Measurements from ENCODE around the gene EMC6.

Gene EMC6

DNA sequence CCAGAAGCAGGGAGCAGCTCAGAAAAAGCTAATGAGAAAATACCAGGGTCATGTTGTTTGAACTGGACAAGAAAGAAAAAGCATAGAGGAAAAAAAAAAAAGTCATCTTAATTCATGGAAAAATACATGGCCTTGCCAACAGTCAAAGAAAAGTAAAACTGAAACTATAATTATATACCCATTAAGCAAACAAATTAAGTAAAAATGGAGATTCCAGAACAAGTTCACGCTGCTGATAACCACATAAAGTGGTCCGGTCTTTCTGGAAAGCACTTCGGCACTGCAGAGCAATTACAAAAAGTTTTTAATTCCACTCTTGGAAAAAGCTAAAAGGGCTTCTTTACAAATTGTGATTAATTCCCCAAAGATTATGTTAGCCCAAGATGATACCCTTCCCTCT is 39.8 kb downstream of the EMC6 start:
- Histone ChIP-seq H3K36me3 (peaks cover 18% of the 10 kb centered on the region), H3K4me1 (ENCODE audit: control insufficient read depth in 1 of 2, insufficient read depth in 1 of 2, low read depth in 1 of 2, low read length in 1 of 2) (no peaks in the 10 kb centered on the region), H3K27me3 (no peaks in the 10 kb centered on the region), H3K9me3 (no peaks in the 10 kb centered on the region), H3K4me3 (ENCODE audit: low read depth in 1 of 2, low read length in 1 of 2) (no peak overlapping the region), H3K27ac (no peak overlapping the region)
- TF ChIP-seq, protein P1, sequence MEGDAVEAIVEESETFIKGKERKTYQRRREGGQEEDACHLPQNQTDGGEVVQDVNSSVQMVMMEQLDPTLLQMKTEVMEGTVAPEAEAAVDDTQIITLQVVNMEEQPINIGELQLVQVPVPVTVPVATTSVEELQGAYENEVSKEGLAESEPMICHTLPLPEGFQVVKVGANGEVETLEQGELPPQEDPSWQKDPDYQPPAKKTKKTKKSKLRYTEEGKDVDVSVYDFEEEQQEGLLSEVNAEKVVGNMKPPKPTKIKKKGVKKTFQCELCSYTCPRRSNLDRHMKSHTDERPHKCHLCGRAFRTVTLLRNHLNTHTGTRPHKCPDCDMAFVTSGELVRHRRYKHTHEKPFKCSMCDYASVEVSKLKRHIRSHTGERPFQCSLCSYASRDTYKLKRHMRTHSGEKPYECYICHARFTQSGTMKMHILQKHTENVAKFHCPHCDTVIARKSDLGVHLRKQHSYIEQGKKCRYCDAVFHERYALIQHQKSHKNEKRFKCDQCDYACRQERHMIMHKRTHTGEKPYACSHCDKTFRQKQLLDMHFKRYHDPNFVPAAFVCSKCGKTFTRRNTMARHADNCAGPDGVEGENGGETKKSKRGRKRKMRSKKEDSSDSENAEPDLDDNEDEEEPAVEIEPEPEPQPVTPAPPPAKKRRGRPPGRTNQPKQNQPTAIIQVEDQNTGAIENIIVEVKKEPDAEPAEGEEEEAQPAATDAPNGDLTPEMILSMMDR (IDR thresholded peaks at IDR 0.05), result no peak

DNA sequence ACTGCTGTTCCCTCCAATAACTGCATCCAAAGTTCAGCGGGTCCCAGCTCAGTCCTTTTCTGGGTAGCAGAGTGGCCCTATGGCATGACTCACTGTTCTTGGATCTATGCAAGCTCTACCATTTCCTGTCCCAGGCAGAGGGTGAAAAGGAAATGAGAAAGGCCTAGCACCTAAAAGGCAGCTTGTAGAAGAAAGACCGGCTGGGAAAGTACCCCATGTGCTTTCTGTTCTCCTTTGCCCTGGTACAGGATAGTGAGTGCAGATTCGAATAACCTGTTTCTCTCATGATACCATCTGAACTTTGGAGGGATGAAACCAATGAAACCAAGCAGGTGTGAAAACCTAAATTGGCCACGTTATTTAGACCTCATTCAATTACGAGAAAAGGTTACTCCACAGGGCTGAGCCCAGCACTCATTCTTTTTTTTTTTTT is 42.4 kb downstream of the EMC6 start:
- Histone ChIP-seq H3K9me3 (no peaks in the 10 kb centered on the region), H3K27me3 (no peaks in the 10 kb centered on the region), H3K4me1 (ENCODE audit: control insufficient read depth in 1 of 2, insufficient read depth in 1 of 2, low read depth in 1 of 2, low read length in 1 of 2) (no peaks in the 10 kb centered on the region), H3K4me3 (ENCODE audit: low read depth in 1 of 2, low read length in 1 of 2) (no peak overlapping the region), H3K27ac (no peak overlapping the region), H3K36me3 (peaks cover 43% of the 10 kb centered on the region)
- TF ChIP-seq, protein P1 (IDR thresholded peaks at IDR 0.05), result no peak

DNA sequence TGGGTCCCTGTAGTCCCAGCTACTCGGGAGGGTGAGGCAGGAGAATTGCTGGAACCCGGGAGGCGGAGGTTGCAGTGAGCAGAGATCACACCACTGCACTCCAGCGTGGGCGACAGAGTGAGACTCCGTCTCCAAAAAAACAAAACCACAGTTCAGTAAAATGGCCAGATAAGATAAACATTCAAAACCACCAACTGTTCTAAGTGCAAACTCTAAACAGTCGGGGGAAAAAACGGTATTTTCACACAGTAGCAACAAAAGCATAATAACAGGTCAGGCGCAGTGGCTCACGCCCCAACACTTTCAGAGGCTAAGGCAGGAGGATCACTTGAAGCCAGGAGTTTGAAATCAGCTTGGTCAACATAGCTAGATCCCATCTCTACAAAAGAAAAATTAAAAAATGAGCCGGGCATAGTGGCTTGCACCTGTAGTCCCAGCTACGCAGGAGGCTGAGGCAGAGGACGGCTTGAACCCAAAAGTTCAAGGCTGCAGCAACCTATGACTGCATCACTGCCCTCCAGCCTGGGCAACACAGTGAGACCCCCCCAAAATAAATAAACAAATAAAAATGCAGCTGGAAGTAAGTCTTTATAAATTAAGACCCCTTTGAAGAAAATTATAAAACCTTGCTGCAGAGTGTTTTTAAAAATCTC is 44.3 kb downstream of the EMC6 start:
- peaks cover 62% of the 10 kb centered on the region for H3K36me3 ChIP-seq

GRCh38 chr17:3715296-3715695 is 46.7 kb downstream of the EMC6 start:
- Histone ChIP-seq H3K36me3 (peaks cover 64% of the 10 kb centered on the region), H3K4me3 (ENCODE audit: low read depth in 1 of 2, low read length in 1 of 2) (no peak overlapping the region), H3K4me1 (ENCODE audit: control insufficient read depth in 1 of 2, insufficient read depth in 1 of 2, low read depth in 1 of 2, low read length in 1 of 2) (peaks cover 8% of the 10 kb centered on the region in 2 experiments), H3K27me3 (no peaks in the 10 kb centered on the region), H3K9me3 (no peaks in the 10 kb centered on the region), H3K27ac (no peak overlapping the region)
- TF ChIP-seq, protein P1 (IDR thresholded peaks at IDR 0.05), result no peak

More for the DNA sequence above, 44.3 kb downstream of the EMC6 start:
- Histone ChIP-seq H3K4me3 (ENCODE audit: low read depth in 1 of 2, low read length in 1 of 2) (no peak overlapping the region), H3K9me3 (no peaks in the 10 kb centered on the region), H3K27me3 (no peaks in the 10 kb centered on the region), H3K27ac (no peak overlapping the region), H3K4me1 (ENCODE audit: control insufficient read depth in 1 of 2, insufficient read depth in 1 of 2, low read depth in 1 of 2, low read length in 1 of 2) (no peaks in the 10 kb centered on the region)
- TF ChIP-seq, protein P1 (IDR thresholded peaks at IDR 0.05), result no peak

DNA sequence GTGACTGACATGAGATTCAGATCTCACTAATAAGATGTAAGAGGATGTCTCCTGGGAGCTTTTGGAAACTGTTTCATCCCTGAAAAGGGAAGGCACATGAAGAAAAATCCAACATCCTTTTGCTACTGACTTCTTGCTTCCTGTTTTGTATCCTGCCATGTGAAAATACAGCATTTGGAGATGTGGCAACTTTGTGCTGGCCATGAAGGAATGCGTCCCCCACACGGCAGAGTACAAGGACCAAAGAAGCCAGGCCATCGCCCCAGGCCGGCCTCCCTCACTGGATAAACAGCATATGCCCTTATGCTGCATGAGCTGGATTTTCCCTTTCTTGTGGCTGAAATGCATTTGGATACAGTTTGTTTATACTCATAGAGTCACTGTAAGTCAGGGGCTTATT is 49.6 kb downstream of the EMC6 start:
- peaks cover 48% of the 10 kb centered on the region for H3K36me3 ChIP-seq
- H3K4me1 ChIP-seq (ENCODE audit: control insufficient read depth in 1 of 2, insufficient read depth in 1 of 2, low read depth in 1 of 2, low read length in 1 of 2), result peaks cover 22 to 23% of the 10 kb centered on the region in 2 experiments
- H3K27me3 ChIP-seq, result no peaks in the 10 kb centered on the region
- H3K4me3 ChIP-seq (ENCODE audit: low read depth in 1 of 2, low read length in 1 of 2), result no peak overlapping the region
- H3K9me3 ChIP-seq, result no peaks in the 10 kb centered on the region
- H3K27ac ChIP-seq, result no peak overlapping the region
- TF ChIP-seq, protein P1 (IDR thresholded peaks at IDR 0.05), result no peak

Data from neutrophil (primary cell).